H1 (cell line): ENCODE data around the gene ENTPD8. TPM values are rescaled to one million over a fixed set of nuclear protein-coding genes. Genes with fewer than 3 reads are reported as not detected.

Experiments
- CTCF ChIA-PET: fragments of 300-600 bp; sonication (Branson Sonifier 250); formaldehyde crosslinking; loops from one replicate; lab custom pipeline; 2021; ENCODE audit not compliant: partially characterized antibody; lab: Charles Lee
- POLR2A ChIA-PET: fragments of 300-600 bp; sonication (Branson Sonifier 250); formaldehyde crosslinking; loops from one replicate; lab custom pipeline; 2021; ENCODE audit warnings: inconsistent platforms; ENCODE audit not compliant: partially characterized antibody; lab: Charles Lee
- DNase-seq, 2 experiments: peaks; one replicate each; pipeline versions ENCODE4 v3.0.0 to v3.0.0-alpha.2; 2010 to 2022; ENCODE audit warnings: low spot score in 2 of 2, low read depth in 1 of 2, mixed read lengths in 1 of 2
- FAIRE-seq: peaks from 2 replicates; lab custom pipeline; 2011; peaks lifted over from hg19 to GRCh38; lab: Jason Lieb, UNC
- H2AFZ ChIP-seq: 2 replicates; pipeline ENCODE4 v1.8.1; 2012; ENCODE audit warnings: low read length, inconsistent platforms
- H2AK5ac ChIP-seq: 2 replicates; pipeline ENCODE4 v1.6.1; 2013; ENCODE audit warnings: low read depth, low read length
- H2BK120ac ChIP-seq: replicated peaks from 2 replicates; pipeline ENCODE3; 2013; ENCODE audit warnings: low read depth, low read length, inconsistent platforms
- H2BK12ac ChIP-seq: 2 replicates; pipeline ENCODE4 v1.6.1; 2013; ENCODE audit warnings: low read depth, low read length
- H2BK15ac ChIP-seq: 2 replicates; pipeline ENCODE4 v1.6.1; 2013; ENCODE audit warnings: low read length
- H2BK20ac ChIP-seq: 2 replicates; pipeline ENCODE4 v1.6.1; 2013; ENCODE audit warnings: low read length
- H2BK5ac ChIP-seq: 2 replicates; pipeline ENCODE4 v1.6.1; 2013; ENCODE audit warnings: low read depth, low read length
- H3K14ac ChIP-seq: 2 replicates; pipeline ENCODE4 v1.6.1; 2013; ENCODE audit warnings: inconsistent platforms; ENCODE audit not compliant: insufficient read length
- H3K18ac ChIP-seq: 2 replicates; pipeline ENCODE4 v1.6.1; 2013; ENCODE audit warnings: low read length; ENCODE audit errors: extremely low read depth
- H3K23ac ChIP-seq: 2 replicates; pipeline ENCODE4 v1.6.1; 2013; ENCODE audit warnings: inconsistent platforms; ENCODE audit not compliant: insufficient read length
- H3K23me2 ChIP-seq: 2 replicates; pipeline ENCODE4 v1.6.1; 2013; ENCODE audit warnings: low read depth, low read length
- H3K27ac ChIP-seq: 2 replicates; pipeline ENCODE4 v1.6.1; 2011; ENCODE audit warnings: low read depth, low read length, inconsistent platforms
- H3K27me3 ChIP-seq, 4 experiments: replicated peaks in 1 of 4; 1 replicate in 1 of 4; 2 replicates in 3 of 4; pipeline versions ENCODE4 v1.6.1 to v1.8.1; 2011 to 2013; ENCODE audit warnings: low read length in 3 of 4, mild to moderate bottlenecking in 3 of 4, inconsistent platforms in 2 of 4, mixed read lengths in 2 of 4, moderate library complexity in 1 of 4; ENCODE audit not compliant: control insufficient read depth in 3 of 4, insufficient read depth in 3 of 4; ENCODE audit errors: extremely low read depth in 1 of 4
- H3K36me3 ChIP-seq, 4 experiments: 2 replicates each; pipeline versions ENCODE4 v1.6.1 to v1.8.1; 2011 to 2013; ENCODE audit warnings: mild to moderate bottlenecking in 4 of 4, low read length in 3 of 4, moderate library complexity in 2 of 4, control low read depth in 1 of 4, inconsistent platforms in 1 of 4; ENCODE audit not compliant: insufficient read depth in 4 of 4, control insufficient read depth in 2 of 4
- H3K4ac ChIP-seq: replicated peaks from 2 replicates; pipeline ENCODE3; 2013; ENCODE audit warnings: low read length, low read depth, mixed read lengths, inconsistent platforms; ENCODE audit not compliant: insufficient read length
- H3K4me1 ChIP-seq, 4 experiments: replicated peaks in 1 of 4; 1 replicate in 1 of 4; 2 replicates in 3 of 4; pipeline versions ENCODE4 v1.6.1 to v1.8.1; 2011 to 2013; ENCODE audit warnings: low read length in 3 of 4, inconsistent platforms in 2 of 4, mixed read lengths in 1 of 4; ENCODE audit not compliant: insufficient read depth in 4 of 4, control insufficient read depth in 3 of 4
- H3K4me2 ChIP-seq, 2 experiments: 2 replicates each; pipeline versions ENCODE4 v1.6.1 to v1.8.1; 2011 to 2013; ENCODE audit warnings: low read depth in 2 of 2, low read length in 2 of 2, control low read depth in 1 of 2, inconsistent platforms in 1 of 2, mild to moderate bottlenecking in 1 of 2; ENCODE audit not compliant: insufficient read depth in 1 of 2
- H3K4me3 ChIP-seq, 4 experiments: fragments of 200-600, 300-600 bp in 1 of 4; sonication (generic), shearing (Covaris generic), sonication (Bioruptor Twin) in 1 of 4; 2 replicates each; pipeline versions ENCODE4 v1.5.1 to v1.8.1; 2011 to 2016; ENCODE audit warnings: low read length in 4 of 4, low read depth in 3 of 4, control low read depth in 2 of 4, inconsistent platforms in 2 of 4, mild to moderate bottlenecking in 2 of 4, mixed read lengths in 1 of 4, moderate library complexity in 1 of 4; ENCODE audit not compliant: insufficient read depth in 2 of 4; ENCODE audit errors: extremely low read depth in 1 of 4
- H3K56ac ChIP-seq: replicated peaks from 2 replicates; pipeline ENCODE3; 2013; ENCODE audit warnings: low read depth, mild to moderate bottlenecking, mixed read lengths, low read length, inconsistent platforms; ENCODE audit not compliant: insufficient read length
- H3K79me1 ChIP-seq: 2 replicates; pipeline ENCODE4 v1.6.1; 2013; ENCODE audit warnings: low read depth, low read length, control low read depth
- H3K79me2 ChIP-seq, 2 experiments: 2 replicates each; pipeline versions ENCODE4 v1.6.1 to v1.8.1; 2012 to 2013; ENCODE audit warnings: low read length in 2 of 2, mild to moderate bottlenecking in 2 of 2, inconsistent platforms in 1 of 2; ENCODE audit not compliant: insufficient read depth in 2 of 2, control insufficient read depth in 1 of 2
- H3K9ac ChIP-seq, 4 experiments: replicated peaks in 1 of 4; 1 replicate in 1 of 4; 2 replicates in 3 of 4; pipeline versions ENCODE4 v1.6.1 to v1.8.1; 2011 to 2013; ENCODE audit warnings: low read depth in 3 of 4, low read length in 3 of 4, control low read depth in 2 of 4, mild to moderate bottlenecking in 2 of 4, moderate library complexity in 2 of 4, inconsistent platforms in 1 of 4; ENCODE audit errors: extremely low read depth in 1 of 4
- H3K9me3 ChIP-seq, 2 experiments: 2 replicates each; pipeline versions ENCODE4 v1.6.1 to v1.8.1; 2012 to 2013; ENCODE audit warnings: mild to moderate bottlenecking in 2 of 2, moderate library complexity in 2 of 2, control low read depth in 1 of 2, inconsistent platforms in 1 of 2, low read depth in 1 of 2, low read length in 1 of 2, mixed read lengths in 1 of 2; ENCODE audit not compliant: insufficient read depth in 2 of 2
- H4K20me1 ChIP-seq, 2 experiments: replicated peaks in 1 of 2; 2 replicates each; pipeline versions ENCODE3 to v1.8.1; 2011 to 2013; ENCODE audit warnings: inconsistent platforms in 2 of 2, low read length in 2 of 2, mild to moderate bottlenecking in 1 of 2; ENCODE audit not compliant: insufficient read depth in 2 of 2, control insufficient read depth in 1 of 2
- H4K5ac ChIP-seq: 2 replicates; pipeline ENCODE4 v1.6.1; 2013; ENCODE audit warnings: low read length, low read depth, mixed read lengths, inconsistent platforms; ENCODE audit not compliant: insufficient read length
- H4K8ac ChIP-seq: 2 replicates; pipeline ENCODE4 v1.8.0; 2013; ENCODE audit warnings: mild to moderate bottlenecking, moderate library complexity, low read length, inconsistent platforms; ENCODE audit not compliant: insufficient read depth; ENCODE audit errors: extremely low read depth
- H4K91ac ChIP-seq: replicated peaks from 2 replicates; pipeline ENCODE3; 2013; ENCODE audit warnings: low read length, mixed read lengths, inconsistent platforms; ENCODE audit not compliant: insufficient read length
- GABPA ChIP-seq: IDR thresholded peaks from 2 replicates; pipeline ENCODE4 v1.6.1; 2011; ENCODE audit warnings: mild to moderate bottlenecking, low read length, moderate library complexity, borderline replicate concordance; ENCODE audit not compliant: insufficient read depth
- RNF2 ChIP-seq: fragments of 200-900, 300-1000 bp; sonication (generic); IDR thresholded peaks from 2 replicates; pipeline ENCODE4 v1.7.1; 2016; ENCODE audit warnings: borderline replicate concordance, low read depth, mild to moderate bottlenecking, antibody characterized with exemption, low read length; ENCODE audit not compliant: poor library complexity, severe bottlenecking; ENCODE audit errors: missing control alignments
- WGBS, 2 experiments: shearing (Covaris generic) in 1 of 2; methylation state at CpG; one replicate each; pipeline versions ENCODE4 v1.1.6 to v1.1.7; 2013 to 2015; ENCODE audit warnings: low lambda C conversion rate in 2 of 2, mixed read lengths in 2 of 2, inconsistent platforms in 1 of 2, low coverage in 1 of 2, missing lambda C conversion rate in 1 of 2; ENCODE audit not compliant: insufficient replicate concordance in 2 of 2, insufficient coverage in 1 of 2, insufficient read length in 1 of 2; ENCODE audit errors: extremely low coverage in 1 of 2, missing lambda C conversion rate in 1 of 2; 5-methylcytosine and 5-hydroxymethylcytosine counted together
- polyA plus RNA-seq, 7 experiments: library from polyadenylated mRNA; depleted of rRNA in 3 of 7; stranded (reverse) in 5 of 7; unstranded in 2 of 7; fragments of >200 nt in 5 of 7; fragments of 200-250 nt in 2 of 7; gene quantifications; 1 replicate in 5 of 7; 2 replicates in 1 of 7; 4 replicates in 1 of 7; pipeline versions ENCODE4 v1.2.1 to v1.2.3, GENCODE V29; 2011 to 2013; ENCODE audit warnings: missing spikeins in 2 of 7, mixed read lengths in 2 of 7
- total RNA-seq: library from RNA; stranded (reverse); fragmentation: NEBNext Ultra II Directional; extraction: Animal tissue kit (Norgen Biotek cat#: 25700); gene quantifications from 2 replicates; pipeline ENCODE4 v1.2.1, GENCODE V29; 2021

Gene ENTPD8
- total and polyA plus RNA-seq, 2 of the 8 experiments (the other 6 are each of a cell fraction or from before 2014, with no cell fraction given) = 0.48 to 0.51 TPM

GRCh38 chr9:137417161-137418021 is 23.8 kb downstream of the ENTPD8 start:
- H3K9ac ChIP-seq = no peak overlapping the region
- WGBS, 2 experiments = 95% methylated on average over 71 of the region's 99 CpGs; no CpG with 5 or more reads in 1 of the 2 experiments
- H3K23me2 ChIP-seq = peaks cover 3% of the 10 kb centered on the region; the same call in 1 of the 2 replicates
- no peak overlapping the region for H2BK12ac ChIP-seq
- H3K23ac ChIP-seq = no peak overlapping the region
- no peak overlapping the region for H3K4ac ChIP-seq
- no peak overlapping the region for H2BK15ac ChIP-seq
- no peak overlapping the region for H3K4me3 ChIP-seq
- no peak overlapping the region for H2BK120ac ChIP-seq
- no peak overlapping the region for H3K4me2 ChIP-seq
- H3K27me3 ChIP-seq = no peaks in the 10 kb centered on the region
- H3K27ac ChIP-seq = no peak overlapping the region
- no peak overlapping the region for H2AFZ ChIP-seq
- no peak for FAIRE-seq
- no peaks in the 10 kb centered on the region for H3K9me3 ChIP-seq
- H4K8ac ChIP-seq = peak overlapping the region; percentile 51
- H3K56ac ChIP-seq = no peak overlapping the region
- CTCF ChIA-PET = interaction anchor here (0.8 to 1.4 kb wide), 5 partner anchors 10 to 131 kb away, joined by 3 to 5 read pairs (median 4); partner anchors contain the start of gene NRARP
- no peak overlapping the region for H2AK5ac ChIP-seq
- peaks cover 0 to 2% of the 10 kb centered on the region in 2 experiments for H4K20me1 ChIP-seq
- H3K4me1 ChIP-seq = no peaks in the 10 kb centered on the region; a peak in 1 of 7 replicates
- TF ChIP-seq GABPA = 0 out of 2 replicates have a peak, but pooled peaks have one; percentile 30
- no peak for TF ChIP-seq RNF2
- TF ChIP-seq, all 59 proteins: peak for 1
- DNase-seq = peak in 1 of 2 experiments; percentile 45
- POLR2A ChIA-PET = no interaction called here
- H3K18ac ChIP-seq = no peak overlapping the region
- no peak overlapping the region for H4K5ac ChIP-seq
- no peak overlapping the region for H2BK5ac ChIP-seq
- H3K79me1 ChIP-seq = peaks cover 11% of the 10 kb centered on the region
- no peak overlapping the region for H2BK20ac ChIP-seq
- H3K14ac ChIP-seq = no peak overlapping the region
- no peaks in the 10 kb centered on the region for H3K36me3 ChIP-seq
- H4K91ac ChIP-seq = no peak overlapping the region
- H3K79me2 ChIP-seq = peaks cover 0 to 5% of the 10 kb centered on the region in 2 experiments; a peak in 1 of 4 replicates
